ENCODE data around the gene SP2.

SP2 gene

GRCh38 chr17:47925678-47925988 lies 29.6 kb downstream of the SP2 start:
- TF ChIP-seq CTCF (IDR thresholded peaks at IDR 0.05) = no peak

DNA sequence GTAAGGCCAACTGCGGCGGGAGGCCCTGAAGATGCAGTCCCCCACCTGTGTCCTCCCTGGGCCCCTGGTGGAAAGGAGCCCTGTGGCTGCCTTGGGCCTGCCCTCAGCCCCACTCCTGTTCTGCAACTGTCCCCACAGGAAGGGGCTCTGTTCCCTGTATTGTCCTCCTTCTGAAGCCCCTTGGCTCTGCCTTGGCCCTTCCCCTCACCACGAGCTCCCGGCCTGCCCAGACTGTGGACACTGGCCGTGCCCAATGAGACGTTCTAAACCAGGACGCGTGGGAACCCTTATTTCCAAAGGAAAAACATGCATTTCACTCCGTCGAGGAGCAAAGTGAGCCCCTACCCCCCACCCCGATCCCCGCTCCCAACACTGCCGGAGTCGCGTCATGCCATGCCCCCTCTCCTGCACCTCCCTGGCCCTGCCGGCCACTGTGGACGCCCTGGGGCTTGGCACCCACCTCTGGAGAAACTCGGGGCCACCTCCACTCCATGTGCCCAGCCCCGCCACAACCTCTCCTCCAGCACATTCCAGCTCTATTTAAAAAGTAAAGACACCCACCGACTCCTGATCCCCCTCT lies 31.9 kb downstream of the SP2 start:
- no peak for TF ChIP-seq CTCF (IDR thresholded peaks at IDR 0.05)

DNA sequence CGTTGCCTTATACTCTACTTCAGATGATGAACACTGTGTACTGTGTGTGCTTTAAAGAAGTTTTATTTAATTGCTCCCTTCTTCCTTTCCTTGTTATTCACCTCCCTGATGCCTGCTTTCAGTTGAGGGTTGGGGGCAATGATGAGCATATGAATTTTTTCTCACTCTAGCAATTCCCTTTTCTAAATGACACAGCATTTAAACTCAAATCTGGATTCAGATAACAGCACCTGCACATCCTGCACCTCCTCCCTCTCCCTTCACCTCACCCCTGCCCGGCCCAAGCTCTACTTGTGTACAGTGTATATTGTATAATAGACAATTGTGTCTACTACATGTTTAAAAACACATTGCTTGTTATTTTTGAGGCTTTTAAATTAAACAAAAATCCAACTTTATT lies 32.4 kb downstream of the SP2 start:
- TF ChIP-seq CTCF (IDR thresholded peaks at IDR 0.05) = no peak

- TF ChIP-seq CTCF (IDR thresholded peaks at IDR 0.05) = no peak
These were observed 33.4 kb downstream of the SP2 start for GRCh38 chr17:47929218-47930000.

GRCh38 chr17:47931848-47932247 lies 35.8 kb downstream of the SP2 start:
- TF ChIP-seq CTCF (IDR thresholded peaks at IDR 0.05) = no peak

DNA sequence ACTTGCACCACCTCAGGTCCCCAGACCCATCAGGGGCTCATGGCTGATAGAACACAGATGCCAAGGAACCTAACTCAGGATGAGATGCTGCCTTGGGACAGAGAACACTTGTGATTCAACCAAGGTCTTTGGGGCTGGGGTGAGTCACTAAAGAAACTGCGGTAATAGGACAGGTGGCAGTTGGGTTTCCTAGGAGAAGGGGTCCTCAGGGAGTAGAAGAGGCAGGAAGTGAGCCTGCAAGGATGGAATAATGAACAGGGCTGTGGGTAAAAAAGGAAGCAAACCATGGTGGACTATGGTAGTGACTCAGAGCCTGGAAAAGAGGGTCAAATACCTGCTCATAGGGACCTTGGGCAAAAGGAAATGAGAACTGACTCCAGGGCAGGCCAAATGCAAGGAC lies 38.8 kb downstream of the SP2 start:
- TF ChIP-seq CTCF (IDR thresholded peaks at IDR 0.05) = no peak

GRCh38 chr17:47935961-47936360 lies 39.9 kb downstream of the SP2 start:
- TF ChIP-seq CTCF (IDR thresholded peaks at IDR 0.05) = no peak

Measured in LNCAP (cell line).